HepG2 (cell line): ENCODE measurements around the gene PLXND1. TPM values are rescaled to one million over a fixed set of nuclear protein-coding genes. Genes with fewer than 3 reads are reported as not detected.

ENCODE experiments used
- ATAC-seq: fragments of 200-7000 bp; cut with Tn5 transposase; 3 replicates; pipeline ENCODE4 v1.9.1; 2020; ENCODE audit warnings: mild to moderate bottlenecking, moderate library complexity
- BruUV-seq: library from RNA; stranded (reverse); fragments of 400-500 nt; replicated peaks from 2 replicates; lab custom pipeline; 2021; lab: Mats Ljungman, UMichigan
- CTCF ChIA-PET: fragments of 300-600 bp; formaldehyde crosslinking; extraction: SDS; loops from one replicate; lab custom pipeline; 2021; ENCODE audit warnings: low total read pairs, inconsistent platforms, low intra/inter-chr PET ratio; lab: Yijun Ruan, JAX
- POLR2A ChIA-PET: fragments of 350-600 bp; sonication (Branson Sonifier 250); formaldehyde crosslinking; loops from one replicate; lab custom pipeline; 2020; ENCODE audit warnings: antibody characterized with exemption, inconsistent platforms; lab: Yijun Ruan, JAX
- DNase-seq: peaks from one replicate; pipeline ENCODE4 v3.0.0-alpha.2; 2015; ENCODE audit warnings: low spot score
- FAIRE-seq: peaks from 3 replicates; lab custom pipeline; 2011; peaks lifted over from hg19 to GRCh38; lab: Jason Lieb, UNC
- H2AFZ ChIP-seq: one replicate; pipeline ENCODE4 v1.6.1; 2011; ENCODE audit warnings: low read length, inconsistent platforms
- H3K27ac ChIP-seq: fragments of 300-600 bp; 3 replicates; pipeline ENCODE4 v1.8.0; 2011; ENCODE audit warnings: mixed run types, mild to moderate bottlenecking, mixed read lengths, low read length, inconsistent platforms; ENCODE audit not compliant: insufficient read depth; ENCODE audit errors: extremely low read length
- H3K27me3 ChIP-seq, 2 experiments: fragments of 200-600 bp in 1 of 2; 2 replicates in 1 of 2; 3 replicates in 1 of 2; pipeline versions ENCODE4 v1.6.0 to v1.8.0; 2011; ENCODE audit warnings: low read length in 2 of 2, mild to moderate bottlenecking in 2 of 2, moderate library complexity in 2 of 2, inconsistent platforms in 1 of 2; ENCODE audit not compliant: insufficient read depth in 2 of 2, control insufficient read depth in 1 of 2
- H3K36me3 ChIP-seq, 2 experiments: fragments of 200-600 bp in 1 of 2; replicated peaks in 1 of 2; 2 replicates in 1 of 2; 3 replicates in 1 of 2; pipeline versions ENCODE4 v1.5.1 to v1.8.0; 2011; ENCODE audit warnings: low read length in 2 of 2, inconsistent platforms in 1 of 2; ENCODE audit not compliant: insufficient read depth in 2 of 2, control insufficient read depth in 1 of 2
- H3K4me1 ChIP-seq: 2 replicates; pipeline ENCODE4 v1.5.1; 2012; ENCODE audit warnings: low read length, inconsistent platforms; ENCODE audit not compliant: insufficient read depth
- H3K4me2 ChIP-seq: 2 replicates; pipeline ENCODE4 v1.6.0; 2011; ENCODE audit warnings: low read depth, low read length, inconsistent platforms
- H3K4me3 ChIP-seq, 3 experiments: fragments of 200-600 bp in 1 of 3; sonication (generic), shearing (Covaris generic) in 1 of 3; replicated peaks in 1 of 3; 2 replicates each; pipeline ENCODE4 v1.5.1; 2011 to 2016; ENCODE audit warnings: low read length in 3 of 3, inconsistent platforms in 2 of 3, low read depth in 2 of 3, mild to moderate bottlenecking in 2 of 3, control low read depth in 1 of 3, mixed read lengths in 1 of 3; ENCODE audit not compliant: insufficient read depth in 1 of 3
- H3K79me2 ChIP-seq: one replicate; pipeline ENCODE4 v1.6.1; 2011; ENCODE audit warnings: low read length, inconsistent platforms; ENCODE audit not compliant: insufficient read depth
- H3K9ac ChIP-seq: 2 replicates; pipeline ENCODE4 v1.6.0; 2011; ENCODE audit warnings: mild to moderate bottlenecking, low read depth, low read length, inconsistent platforms; ENCODE audit not compliant: insufficient read depth
- H3K9me3 ChIP-seq: 2 replicates; pipeline ENCODE4 v1.5.1; 2012; ENCODE audit warnings: mild to moderate bottlenecking, low read length
- H4K20me1 ChIP-seq: 2 replicates; pipeline ENCODE4 v1.6.0; 2011; ENCODE audit warnings: inconsistent platforms, mild to moderate bottlenecking, low read length, moderate library complexity; ENCODE audit not compliant: insufficient read depth
- ADNP ChIP-seq: sonication (generic); formaldehyde crosslinking; IDR thresholded peaks from 2 replicates; pipeline ENCODE4 v1.4.0; 2020; ENCODE audit warnings: missing genetic modification reagents
- BRCA1 ChIP-seq: sonication (generic); formaldehyde crosslinking; IDR thresholded peaks from 2 replicates; pipeline ENCODE4 v1.4.0; 2020; ENCODE audit warnings: missing genetic modification reagents
- FOSL2 ChIP-seq: sonication (generic); formaldehyde crosslinking; IDR thresholded peaks from 2 replicates; pipeline ENCODE4 v1.4.0; 2020; ENCODE audit warnings: missing genetic modification reagents
- HNRNPLL ChIP-seq: fragments of 200-400 bp; formaldehyde crosslinking; IDR thresholded peaks from 2 replicates; pipeline ENCODE4 v1.6.1; 2017; ENCODE audit warnings: mild to moderate bottlenecking, low read depth, low read length; ENCODE audit not compliant: poor library complexity, severe bottlenecking
- MTA1 ChIP-seq: sonication (generic); formaldehyde crosslinking; IDR thresholded peaks from 2 replicates; pipeline ENCODE4 v1.4.0; 2020; ENCODE audit warnings: missing genetic modification reagents, mild to moderate bottlenecking, borderline replicate concordance
- PAWR ChIP-seq: sonication (generic); formaldehyde crosslinking; IDR thresholded peaks from 2 replicates; pipeline ENCODE4 v1.4.0; 2020; ENCODE audit warnings: missing genetic modification reagents, mild to moderate bottlenecking, borderline replicate concordance
- PHB2 ChIP-seq: fragments of 450-650 bp; IDR thresholded peaks from 2 replicates; pipeline ENCODE4 v1.6.1; 2018; ENCODE audit not compliant: partially characterized antibody
- TAF1 ChIP-seq: sonication (generic); formaldehyde crosslinking; IDR thresholded peaks from 2 replicates; pipeline ENCODE4 v1.4.0; 2020; ENCODE audit warnings: missing genetic modification reagents
- TBX2 ChIP-seq: sonication (generic); formaldehyde crosslinking; IDR thresholded peaks from 2 replicates; pipeline ENCODE4 v1.5.0; 2020; ENCODE audit warnings: missing genetic modification reagents, mild to moderate bottlenecking, borderline replicate concordance
- ZBTB38 ChIP-seq: sonication (generic); formaldehyde crosslinking; IDR thresholded peaks from 2 replicates; pipeline ENCODE4 v1.5.1; 2020; ENCODE audit warnings: mild to moderate bottlenecking, missing genetic modification reagents
- ZFY ChIP-seq: sonication (generic); formaldehyde crosslinking; IDR thresholded peaks from 2 replicates; pipeline ENCODE4 v1.4.0; 2020; ENCODE audit warnings: missing genetic modification reagents
- ZMYM3 ChIP-seq: sonication (generic); formaldehyde crosslinking; IDR thresholded peaks from 2 replicates; pipeline ENCODE4 v1.5.1; 2020; ENCODE audit warnings: mild to moderate bottlenecking, missing genetic modification reagents
- ZNF329 ChIP-seq: sonication (generic); formaldehyde crosslinking; IDR thresholded peaks from 2 replicates; pipeline ENCODE4 v1.9.0; 2021; ENCODE audit warnings: low read depth, mild to moderate bottlenecking, missing genetic modification reagents
- ZNF547 ChIP-seq: sonication (generic); formaldehyde crosslinking; IDR thresholded peaks from 2 replicates; pipeline ENCODE4 v1.5.1; 2020; ENCODE audit warnings: mild to moderate bottlenecking, missing genetic modification reagents
- ZNF629 ChIP-seq: sonication (generic); formaldehyde crosslinking; conservative IDR thresholded peaks from 2 replicates; pipeline ENCODE4 v1.5.0; 2020; ENCODE audit warnings: missing genetic modification reagents
- ZNF7 ChIP-seq: IDR thresholded peaks from 2 replicates; pipeline ENCODE4 v1.6.1; 2016; ENCODE audit warnings: missing biosample characterization, missing genetic modification reagents
- WGBS: methylation state at CpG from one replicate; pipeline ENCODE4 v1.1.6; 2017; ENCODE audit warnings: low lambda C conversion rate; 5-methylcytosine and 5-hydroxymethylcytosine counted together
- in situ Hi-C: cut with HindIII; loops from 2 replicates; pipeline ENCODE4 v1.10.0; 2017; ENCODE audit warnings: low pct_unique_long_range_greater_than_20kb; ENCODE audit not compliant: extremely low pct_ligation_motif_present
- intact Hi-C: fragments of 100-400 bp; cut with micrococcal nuclease; formaldehyde crosslinking; loops from one replicate; pipeline ENCODE4 v1.10.0; 2022; ENCODE audit not compliant: unreplicated experiment
- polyA plus RNA-seq, 8 experiments: library from polyadenylated mRNA; depleted of rRNA in 3 of 8; stranded (reverse) in 7 of 8; unstranded in 1 of 8; fragments of >200 nt; fragmentation: Illumina TruSeq in 4 of 8; extraction: Trizol in 4 of 8; gene quantifications; 2 replicates each; pipeline versions ENCODE4 v1.2.1 to v1.2.3, GENCODE V29; 2011 to 2016; ENCODE audit warnings: low read depth in 4 of 8, missing spikeins in 1 of 8, mixed read lengths in 1 of 8; ENCODE audit not compliant: insufficient read depth in 1 of 8
- total RNA-seq, 5 experiments: library from RNA; depleted of rRNA; stranded (reverse); fragments of >200 nt; fragmentation: Illumina TruSeq; extraction: Trizol; gene quantifications; 2 replicates each; pipeline ENCODE4 v1.2.3, GENCODE V29; 2016; ENCODE audit warnings: low read depth in 1 of 5
- TF ChIP-seq, protein P1 (sequence below): conservative IDR thresholded peaks from 2 replicates; pipeline ENCODE4 v1.6.1; 2018; ENCODE audit warnings: missing genetic modification reagents
- TF ChIP-seq, protein P2 (sequence below): sonication (generic); formaldehyde crosslinking; IDR thresholded peaks from 2 replicates; pipeline ENCODE4 v1.5.1; 2020; ENCODE audit warnings: missing genetic modification reagents, mild to moderate bottlenecking, borderline replicate concordance
- TF ChIP-seq, protein P3 (sequence below): sonication (generic); formaldehyde crosslinking; IDR thresholded peaks from 2 replicates; pipeline ENCODE4 v1.4.0; 2020; ENCODE audit warnings: missing genetic modification reagents, borderline replicate concordance
- TF ChIP-seq, protein P4 (sequence below): sonication (generic); formaldehyde crosslinking; IDR thresholded peaks from 2 replicates; pipeline ENCODE4 v1.5.0; 2020; ENCODE audit warnings: missing genetic modification reagents

The PLXND1 gene
- total and polyA plus RNA-seq, 2 of the 13 experiments (the other 11 are each of a cell fraction or from before 2014, with no cell fraction given), result 15.9 to 42.0 TPM

DNA sequence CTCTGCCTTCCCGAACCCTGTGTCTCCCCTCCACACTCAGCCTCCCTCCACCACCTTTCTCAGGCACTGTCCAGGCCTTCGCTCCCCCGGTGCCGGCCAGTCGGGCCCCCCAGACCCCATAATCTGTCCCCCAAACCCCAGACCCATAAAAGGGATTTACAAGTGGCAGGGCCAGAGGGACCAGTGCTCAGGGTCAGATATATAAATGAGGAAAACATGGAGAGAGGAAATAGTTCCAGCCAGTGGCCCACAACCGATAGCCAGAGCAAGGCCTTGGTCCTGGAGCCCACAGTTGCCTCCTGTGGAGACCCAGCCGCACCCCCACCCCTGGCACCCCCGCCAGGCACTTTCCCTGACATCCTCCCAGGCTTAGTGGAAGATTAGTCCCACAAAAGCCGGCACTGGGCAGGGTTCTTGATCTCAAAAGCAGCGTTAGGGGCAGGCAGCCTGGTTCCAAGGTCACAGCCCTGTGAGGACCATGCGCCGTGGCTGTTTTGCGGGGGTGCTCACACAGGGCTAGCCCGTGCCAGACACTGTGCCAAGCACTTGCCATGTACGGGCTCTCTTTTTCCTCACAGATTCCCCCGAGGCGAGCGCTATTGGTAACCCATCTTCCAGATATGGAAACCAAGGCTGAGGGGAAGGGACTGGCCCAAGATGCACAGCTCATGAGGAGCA, 1.1 kb upstream of the PLXND1 start:
- no peaks in the 10 kb centered on the region for H3K36me3 ChIP-seq
- CTCF ChIA-PET, result no interaction called here
- peak overlapping the region; percentile 89 for H3K4me2 ChIP-seq
- no peaks in the 10 kb centered on the region; a peak in 1 of 5 replicates for H3K27me3 ChIP-seq
- BruUV-seq, result TSS peak; percentile 44
- H2AFZ ChIP-seq, result no peak overlapping the region
- intact Hi-C loops, result no loop called here
- FAIRE-seq (no peak), DNase-seq (no peak), ATAC-seq (peak; percentile 1; the same call in 2 of the 3 replicates)
- peaks cover 23% of the 10 kb centered on the region for H4K20me1 ChIP-seq
- H3K4me3 ChIP-seq, result peak overlapping the region; percentile 72 to 82 (median 77)
- peaks cover 74% of the 10 kb centered on the region for H3K4me1 ChIP-seq
- H3K27ac ChIP-seq, result peak overlapping the region; percentile 62
- POLR2A ChIA-PET, result interaction anchor here (2.3 to 2.7 kb wide), 2 partner anchors 11 to 19 kb away, joined by 12 to 25 read pairs; no protein-coding TSS in a partner anchor
- 4% methylated on average over 6 of the region's 18 CpGs for WGBS
- peak overlapping the region; percentile 72 for H3K9ac ChIP-seq
- H3K9me3 ChIP-seq, result no peaks in the 10 kb centered on the region
- in situ Hi-C loops, result no loop called here
- H3K79me2 ChIP-seq, result peaks cover 33% of the 10 kb centered on the region
- TF ChIP-seq ZNF329 (CRISPR knock-in tag) (no peak), TAF1 (no peak), HNRNPLL (peak; percentile 15), FOSL2 (CRISPR knock-in tag) (peak; percentile 10; the same call in 1 of the 2 replicates), BRCA1 (CRISPR knock-in tag) (no peak), TBX2 (peak; percentile 19; the same call in 1 of the 2 replicates), PAWR (no peak), ZBTB38 (CRISPR knock-in tag) (0 out of 2 replicates have a peak, but pooled peaks have one; percentile 1), ZNF7 (CRISPR knock-in tag) (0 out of 2 replicates have a peak, but pooled peaks have one; percentile 34), PHB2 (no peak), ZMYM3 (peak; percentile 69), ZNF547 (CRISPR knock-in tag) (0 out of 2 replicates have a peak, but pooled peaks have one; percentile 12), MTA1 (CRISPR knock-in tag) (no peak), ADNP (CRISPR knock-in tag) (peak; percentile 48; the same call in 1 of the 2 replicates), ZNF629 (CRISPR knock-in tag) (peak; percentile 91), ZFY (0 out of 2 replicates have a peak, but pooled peaks have one; percentile 3)
- TF ChIP-seq, protein P1, sequence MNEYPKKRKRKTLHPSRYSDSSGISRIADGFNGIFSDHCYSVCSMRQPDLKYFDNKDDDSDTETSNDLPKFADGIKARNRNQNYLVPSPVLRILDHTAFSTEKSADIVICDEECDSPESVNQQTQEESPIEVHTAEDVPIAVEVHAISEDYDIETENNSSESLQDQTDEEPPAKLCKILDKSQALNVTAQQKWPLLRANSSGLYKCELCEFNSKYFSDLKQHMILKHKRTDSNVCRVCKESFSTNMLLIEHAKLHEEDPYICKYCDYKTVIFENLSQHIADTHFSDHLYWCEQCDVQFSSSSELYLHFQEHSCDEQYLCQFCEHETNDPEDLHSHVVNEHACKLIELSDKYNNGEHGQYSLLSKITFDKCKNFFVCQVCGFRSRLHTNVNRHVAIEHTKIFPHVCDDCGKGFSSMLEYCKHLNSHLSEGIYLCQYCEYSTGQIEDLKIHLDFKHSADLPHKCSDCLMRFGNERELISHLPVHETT, result no peak
- TF ChIP-seq, protein P2, sequence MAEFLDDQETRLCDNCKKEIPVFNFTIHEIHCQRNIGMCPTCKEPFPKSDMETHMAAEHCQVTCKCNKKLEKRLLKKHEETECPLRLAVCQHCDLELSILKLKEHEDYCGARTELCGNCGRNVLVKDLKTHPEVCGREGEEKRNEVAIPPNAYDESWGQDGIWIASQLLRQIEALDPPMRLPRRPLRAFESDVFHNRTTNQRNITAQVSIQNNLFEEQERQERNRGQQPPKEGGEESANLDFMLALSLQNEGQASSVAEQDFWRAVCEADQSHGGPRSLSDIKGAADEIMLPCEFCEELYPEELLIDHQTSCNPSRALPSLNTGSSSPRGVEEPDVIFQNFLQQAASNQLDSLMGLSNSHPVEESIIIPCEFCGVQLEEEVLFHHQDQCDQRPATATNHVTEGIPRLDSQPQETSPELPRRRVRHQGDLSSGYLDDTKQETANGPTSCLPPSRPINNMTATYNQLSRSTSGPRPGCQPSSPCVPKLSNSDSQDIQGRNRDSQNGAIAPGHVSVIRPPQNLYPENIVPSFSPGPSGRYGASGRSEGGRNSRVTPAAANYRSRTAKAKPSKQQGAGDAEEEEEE (CRISPR knock-in tag), result 0 out of 2 replicates have a peak, but pooled peaks have one; percentile 31
- TF ChIP-seq, protein P3, sequence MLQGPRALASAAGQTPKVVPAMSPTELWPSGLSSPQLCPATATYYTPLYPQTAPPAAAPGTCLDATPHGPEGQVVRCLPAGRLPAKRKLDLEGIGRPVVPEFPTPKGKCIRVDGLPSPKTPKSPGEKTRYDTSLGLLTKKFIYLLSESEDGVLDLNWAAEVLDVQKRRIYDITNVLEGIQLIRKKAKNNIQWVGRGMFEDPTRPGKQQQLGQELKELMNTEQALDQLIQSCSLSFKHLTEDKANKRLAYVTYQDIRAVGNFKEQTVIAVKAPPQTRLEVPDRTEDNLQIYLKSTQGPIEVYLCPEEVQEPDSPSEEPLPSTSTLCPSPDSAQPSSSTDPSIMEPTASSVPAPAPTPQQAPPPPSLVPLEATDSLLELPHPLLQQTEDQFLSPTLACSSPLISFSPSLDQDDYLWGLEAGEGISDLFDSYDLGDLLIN, result 0 out of 2 replicates have a peak, but pooled peaks have one; percentile 22
- TF ChIP-seq, protein P4, sequence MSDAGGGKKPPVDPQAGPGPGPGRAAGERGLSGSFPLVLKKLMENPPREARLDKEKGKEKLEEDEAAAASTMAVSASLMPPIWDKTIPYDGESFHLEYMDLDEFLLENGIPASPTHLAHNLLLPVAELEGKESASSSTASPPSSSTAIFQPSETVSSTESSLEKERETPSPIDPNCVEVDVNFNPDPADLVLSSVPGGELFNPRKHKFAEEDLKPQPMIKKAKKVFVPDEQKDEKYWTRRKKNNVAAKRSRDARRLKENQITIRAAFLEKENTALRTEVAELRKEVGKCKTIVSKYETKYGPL (CRISPR knock-in tag), result no peak
